22Rv1 (cell line): ENCODE measurements around the gene CSTB.

Experiments
- CTCF ChIP-seq: fragments of 450-650 bp; IDR thresholded peaks from 2 replicates; pipeline ENCODE4 v1.5.1; 2017; ENCODE audit warnings: mild to moderate bottlenecking
- ZFX ChIP-seq: fragments of 450-650 bp; IDR thresholded peaks from 2 replicates; pipeline ENCODE4 v1.6.1; 2017; ENCODE audit warnings: antibody characterized with exemption, borderline replicate concordance

- no peak for TF ChIP-seq CTCF
- no peak for TF ChIP-seq ZFX
Observed at GRCh38 chr21:43763901-43764523, 12.1 kb downstream of the CSTB start.
